MG63 (cell line): ENCODE measurements around the gene SLC7A6OS. TPM values are rescaled to one million over a fixed set of nuclear protein-coding genes. Genes with fewer than 3 reads are reported as not detected.

Experiments used
- DNase-seq: peaks from one replicate; pipeline ENCODE4 v3.0.0-alpha.2; 2020
- H3K27me3 ChIP-seq: fragments of 250-450 bp; sonication (Bioruptor Pico); 2 replicates; pipeline ENCODE4 v1.5.1; 2020; ENCODE audit warnings: mild to moderate bottlenecking, moderate library complexity
- H3K36me3 ChIP-seq: fragments of 250-450 bp; sonication (Bioruptor Pico); 2 replicates; pipeline ENCODE4 v1.5.1; 2020; ENCODE audit warnings: mild to moderate bottlenecking, moderate library complexity
- H3K4me3 ChIP-seq: fragments of 250-450 bp; sonication (Bioruptor Pico); 2 replicates; pipeline ENCODE4 v1.5.1; 2020; ENCODE audit warnings: mild to moderate bottlenecking, moderate library complexity
- H3K9me3 ChIP-seq: fragments of 250-450 bp; sonication (Bioruptor Pico); 2 replicates; pipeline ENCODE4 v1.5.1; 2020; ENCODE audit warnings: mild to moderate bottlenecking, moderate library complexity
- total RNA-seq: library from RNA; depleted of rRNA; stranded (reverse); fragments of >200 nt; shearing (Covaris generic); gene quantifications from 2 replicates; pipeline ENCODE4 v1.2.3, GENCODE V29; 2014; ENCODE audit warnings: low replicate concordance

Gene SLC7A6OS
- total RNA-seq, 1 experiment from 2014 or later: 5.7 TPM

- no peak for DNase-seq
- Histone ChIP-seq H3K36me3 (no peaks in the 10 kb centered on the region; the same call in 1 of the 2 replicates), H3K9me3 (no peaks in the 10 kb centered on the region), H3K27me3 (no peaks in the 10 kb centered on the region), H3K4me3 (no peak overlapping the region)
Measured at GRCh38 chr16:68273896-68274295, 36.9 kb downstream of the SLC7A6OS start.

DNA sequence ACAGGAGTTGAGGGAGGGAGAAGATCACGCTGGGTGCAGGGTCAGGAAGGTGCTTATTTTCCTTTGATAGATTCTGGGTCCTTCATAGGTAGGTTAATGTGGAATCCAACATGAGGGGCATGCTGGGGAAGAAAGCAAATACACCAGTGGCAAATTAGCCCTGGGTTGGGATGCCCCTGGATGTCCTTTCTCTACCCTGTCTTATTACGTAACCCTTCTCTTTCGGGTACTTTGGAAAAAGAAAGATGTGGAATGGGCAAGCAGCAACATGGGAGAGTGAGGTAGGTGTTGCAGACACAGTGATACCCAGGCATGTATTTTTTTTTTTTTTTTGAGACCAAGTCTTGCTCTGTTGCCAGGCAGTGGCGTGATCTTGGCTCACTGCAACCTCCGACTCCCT, 37.3 kb downstream of the SLC7A6OS start:
- Histone ChIP-seq H3K36me3 (no peaks in the 10 kb centered on the region; the same call in 1 of the 2 replicates), H3K9me3 (no peaks in the 10 kb centered on the region), H3K27me3 (no peaks in the 10 kb centered on the region), H3K4me3 (no peak overlapping the region)
- DNase-seq: no peak

DNA sequence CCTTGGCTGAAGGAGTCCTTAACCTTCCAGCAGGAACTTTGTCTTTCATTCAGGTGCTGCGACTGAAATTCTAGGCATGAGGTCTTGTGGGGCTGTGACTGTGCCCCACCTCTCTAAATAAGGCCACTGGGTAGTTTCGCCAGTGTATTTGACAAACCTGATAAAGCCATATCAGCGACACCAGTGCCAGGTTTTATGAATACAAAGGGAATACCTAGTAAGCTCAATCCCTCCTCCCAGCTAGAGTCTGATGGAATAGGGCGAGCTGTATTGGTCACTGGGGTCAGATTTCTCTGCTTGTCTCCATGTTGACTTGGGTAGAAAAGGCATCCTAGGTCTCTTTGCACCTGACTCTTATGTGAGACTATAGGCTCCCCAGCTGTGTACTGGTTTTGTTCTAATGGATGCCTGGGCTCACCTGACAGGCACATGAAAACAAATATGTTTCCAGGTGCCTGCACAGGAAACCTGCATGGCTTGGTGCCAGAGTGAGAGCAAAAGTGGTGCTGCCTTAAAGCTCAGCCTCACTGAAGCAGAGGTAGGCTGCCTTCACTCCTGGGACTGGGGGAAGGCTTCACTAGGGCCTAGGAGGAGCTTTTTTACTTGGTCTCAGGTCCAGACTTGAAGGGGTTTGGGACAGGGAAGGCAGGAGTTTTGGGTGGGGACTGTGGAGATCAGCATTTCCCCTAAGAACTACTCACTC, 38.1 kb downstream of the SLC7A6OS start:
- no peak for DNase-seq
- Histone ChIP-seq H3K27me3 (no peaks in the 10 kb centered on the region), H3K36me3 (no peaks in the 10 kb centered on the region; the same call in 1 of the 2 replicates), H3K4me3 (no peak overlapping the region), H3K9me3 (no peaks in the 10 kb centered on the region)

DNA sequence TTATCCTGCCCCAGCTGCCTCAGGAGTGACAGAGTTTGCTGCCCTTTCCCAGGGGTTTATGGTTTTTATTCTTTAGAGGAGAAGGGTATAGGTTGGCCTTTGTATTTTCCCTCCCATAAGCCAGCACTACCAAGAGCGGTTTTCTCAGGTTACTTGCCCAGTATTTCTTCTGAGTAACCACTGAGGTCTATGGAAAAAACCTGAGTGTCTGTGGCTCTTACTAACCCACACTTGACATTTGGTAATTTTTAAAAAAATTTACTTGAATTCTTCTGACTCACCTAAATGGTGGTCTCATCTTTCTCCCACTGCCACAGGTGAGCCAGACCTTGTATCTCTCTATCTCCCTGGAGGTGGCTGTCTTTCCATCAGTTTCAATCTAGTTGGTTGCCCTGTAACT, 40.4 kb downstream of the SLC7A6OS start:
- Histone ChIP-seq H3K9me3 (no peaks in the 10 kb centered on the region), H3K36me3 (no peaks in the 10 kb centered on the region; the same call in 1 of the 2 replicates), H3K4me3 (no peak overlapping the region), H3K27me3 (no peaks in the 10 kb centered on the region)
- no peak for DNase-seq

- DNase-seq: no peak
- H3K9me3 ChIP-seq: no peaks in the 10 kb centered on the region
- no peaks in the 10 kb centered on the region for H3K27me3 ChIP-seq
- no peak overlapping the region for H3K4me3 ChIP-seq
- no peaks in the 10 kb centered on the region; the same call in 1 of the 2 replicates for H3K36me3 ChIP-seq
Measured at GRCh38 chr16:68269793-68270192, 41.0 kb downstream of the SLC7A6OS start.

GRCh38 chr16:68267612-68268405, 42.9 kb downstream of the SLC7A6OS start:
- Histone ChIP-seq H3K4me3 (no peak overlapping the region), H3K27me3 (no peaks in the 10 kb centered on the region), H3K9me3 (no peaks in the 10 kb centered on the region), H3K36me3 (no peaks in the 10 kb centered on the region; the same call in 1 of the 2 replicates)
- DNase-seq: no peak

GRCh38 chr16:68265078-68265920, 45.4 kb downstream of the SLC7A6OS start:
- no peaks in the 10 kb centered on the region for H3K9me3 ChIP-seq
- no peaks in the 10 kb centered on the region for H3K27me3 ChIP-seq
- peak; percentile 69 for DNase-seq
- H3K36me3 ChIP-seq: no peaks in the 10 kb centered on the region; the same call in 1 of the 2 replicates
- H3K4me3 ChIP-seq: peak overlapping the region; percentile 72

DNA sequence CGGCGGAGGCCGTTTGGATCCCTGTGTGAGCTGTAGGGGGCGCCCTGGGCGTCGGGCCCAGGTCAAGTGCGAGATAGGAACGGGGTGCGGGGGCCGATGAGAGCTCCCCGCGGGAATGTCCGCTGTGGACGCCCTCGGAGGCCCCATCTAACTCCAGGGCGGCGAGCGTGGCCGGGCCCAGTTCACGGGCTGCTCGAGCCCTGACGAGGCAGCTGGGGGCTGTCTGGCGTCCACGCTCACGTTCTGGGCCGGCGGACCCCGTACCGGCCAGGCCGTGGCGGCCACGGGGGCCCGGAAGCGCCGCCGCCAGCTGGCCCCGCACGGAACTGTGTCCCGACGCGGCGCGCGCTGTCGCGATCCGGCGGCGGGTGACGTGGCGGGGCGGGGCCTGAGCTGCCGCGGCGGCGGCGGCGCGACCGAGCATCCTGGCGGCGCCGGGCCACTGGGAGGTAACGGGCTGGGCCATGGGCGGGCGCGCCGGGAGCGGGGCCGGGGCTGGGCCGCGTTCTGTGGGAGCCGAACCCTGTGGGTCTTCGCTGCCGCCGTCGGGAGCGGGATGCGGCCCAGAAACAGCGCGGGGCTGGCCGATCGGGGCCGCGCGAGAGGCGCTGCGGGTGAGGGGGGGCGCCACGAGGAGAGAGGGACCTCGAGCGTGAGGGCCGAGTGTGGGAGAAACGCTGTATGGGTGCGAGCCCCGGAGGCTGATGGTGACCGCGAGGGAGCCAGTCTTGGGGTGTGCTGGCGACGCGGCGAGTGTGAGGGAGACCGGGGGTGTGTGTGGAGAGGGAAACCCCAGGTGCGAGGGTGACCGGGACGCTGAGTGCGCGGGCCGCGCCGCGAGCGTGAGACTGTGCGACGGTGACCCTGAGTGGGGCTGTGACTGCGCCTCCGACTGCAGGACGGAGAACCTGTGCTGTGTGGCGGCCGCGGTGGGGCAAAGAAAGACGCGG, 46.3 kb downstream of the SLC7A6OS start, which contains the start of gene SLC7A6:
TSS of gene SLC7A6 (plus strand) at position 399 of the 950 bp plus-strand sequence. CDS start 10,201 bp downstream, outside the sequence.
- DNase-seq: peak; percentile 69
- peak within 1 kb of the TSS; percentile 72 for H3K4me3 ChIP-seq
- H3K9me3 ChIP-seq: no peaks in the 10 kb centered on the region
- H3K27me3 ChIP-seq: no peaks in the 10 kb centered on the region
- H3K36me3 ChIP-seq: no peaks in the 10 kb centered on the region; the same call in 1 of the 2 replicates

DNA sequence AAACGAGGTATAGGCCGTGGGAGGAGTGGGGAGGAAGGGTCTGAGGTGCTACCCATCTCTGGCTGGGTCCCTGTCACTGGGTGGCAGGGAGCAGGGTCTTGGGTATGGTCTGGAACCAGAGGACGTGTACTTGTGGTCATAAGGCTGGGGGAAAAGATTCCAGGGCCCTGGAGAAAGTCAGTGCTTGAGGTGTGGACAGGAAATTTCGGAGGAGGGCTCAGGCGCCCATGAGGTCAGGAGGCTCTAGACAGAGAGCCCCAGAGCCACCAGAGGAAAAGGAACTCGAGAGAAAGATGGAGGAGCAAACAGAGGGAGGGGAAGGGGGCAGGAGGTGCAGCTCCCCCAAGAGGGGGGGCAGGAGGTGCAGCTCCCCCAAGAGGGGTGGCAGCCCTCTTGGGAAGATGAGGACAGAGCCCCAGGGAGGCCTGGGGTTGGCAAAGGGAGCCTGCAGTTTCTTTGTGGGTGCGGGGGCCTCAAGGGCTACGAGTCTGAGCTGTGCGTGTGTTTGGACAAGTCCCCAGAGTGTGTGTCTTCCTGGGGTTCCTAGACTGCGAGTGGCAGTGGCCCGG, 47.1 kb downstream of the SLC7A6OS start:
- DNase-seq: no peak
- no peaks in the 10 kb centered on the region; the same call in 1 of the 2 replicates for H3K36me3 ChIP-seq
- peak overlapping the region; percentile 72 for H3K4me3 ChIP-seq

DNA sequence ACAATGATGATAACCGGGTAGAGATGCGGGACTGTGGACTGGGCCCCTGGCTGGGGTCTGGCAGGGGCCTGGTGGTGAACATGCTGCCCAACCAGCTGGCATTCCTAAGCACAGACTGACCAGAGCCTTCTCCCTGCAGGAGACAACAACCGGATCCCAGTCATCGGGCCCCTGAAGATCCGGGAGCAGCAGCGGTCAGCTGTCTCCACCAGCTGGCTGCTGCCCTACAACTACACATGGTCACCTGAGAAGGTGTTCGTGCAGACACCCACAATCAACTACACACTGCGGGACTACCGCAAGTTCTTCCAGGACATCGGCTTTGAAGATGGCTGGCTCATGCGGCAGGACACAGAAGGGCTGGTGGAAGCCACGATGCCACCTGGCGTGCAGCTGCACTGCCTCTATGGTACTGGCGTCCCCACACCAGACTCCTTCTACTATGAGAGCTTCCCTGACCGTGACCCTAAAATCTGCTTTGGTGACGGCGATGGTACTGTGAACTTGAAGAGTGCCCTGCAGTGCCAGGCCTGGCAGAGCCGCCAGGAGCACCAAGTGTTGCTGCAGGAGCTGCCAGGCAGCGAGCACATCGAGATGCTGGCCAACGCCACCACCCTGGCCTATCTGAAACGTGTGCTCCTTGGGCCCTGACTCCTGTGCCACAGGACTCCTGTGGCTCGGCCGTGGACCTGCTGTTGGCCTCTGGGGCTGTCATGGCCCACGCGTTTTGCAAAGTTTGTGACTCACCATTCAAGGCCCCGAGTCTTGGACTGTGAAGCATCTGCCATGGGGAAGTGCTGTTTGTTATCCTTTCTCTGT, 51.5 kb downstream of the SLC7A6OS start:
- H3K27me3 ChIP-seq: no peaks in the 10 kb centered on the region
- H3K4me3 ChIP-seq: no peak overlapping the region
- no peaks in the 10 kb centered on the region for H3K9me3 ChIP-seq
- no peak for DNase-seq
- H3K36me3 ChIP-seq: no peaks in the 10 kb centered on the region

More for the DNA sequence above, 47.1 kb downstream of the SLC7A6OS start:
- no peaks in the 10 kb centered on the region for H3K9me3 ChIP-seq
- no peaks in the 10 kb centered on the region for H3K27me3 ChIP-seq

DNA sequence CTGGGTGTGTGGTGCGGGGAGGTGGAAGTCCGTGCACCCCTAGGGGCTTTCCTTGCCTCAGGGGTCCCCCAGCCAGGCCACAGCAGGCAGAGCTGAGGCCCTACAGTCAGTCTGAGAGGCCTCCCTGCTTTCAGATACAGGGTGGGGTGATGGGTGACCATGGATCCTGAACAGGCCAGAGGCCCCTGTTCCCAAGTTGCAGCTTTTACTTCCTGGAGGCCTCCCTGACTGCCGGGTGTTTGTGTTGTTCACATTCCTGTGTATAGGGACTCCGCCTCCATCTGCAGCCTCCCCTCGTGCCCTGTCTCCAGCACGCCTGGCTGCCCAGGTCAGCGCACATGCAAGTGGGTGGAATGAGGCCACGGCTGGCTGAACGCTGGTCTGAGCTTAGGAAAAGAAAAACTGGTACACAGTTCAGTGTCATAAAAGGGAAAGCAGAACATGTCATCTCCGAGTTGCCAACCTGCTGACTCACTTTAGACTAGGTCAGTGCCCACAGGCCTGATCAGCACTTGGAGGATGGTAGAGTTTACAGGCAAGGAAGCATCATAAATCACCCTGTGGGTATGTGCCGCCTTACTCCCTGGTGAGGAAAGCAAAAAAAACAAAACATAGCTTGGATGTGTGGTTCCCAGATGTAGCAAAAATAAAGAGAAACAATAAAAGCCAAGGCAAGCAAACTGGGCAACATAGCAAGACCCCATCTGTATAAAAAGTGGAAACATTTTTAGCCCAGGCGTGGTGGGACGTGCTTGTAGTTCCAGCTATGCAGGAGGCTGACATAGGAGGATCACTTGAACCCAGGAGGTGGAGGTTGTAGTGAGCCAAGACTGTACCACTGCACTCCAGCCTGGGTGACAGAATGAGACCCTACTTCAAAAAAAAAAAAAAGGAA, 52.6 kb downstream of the SLC7A6OS start:
- Histone ChIP-seq H3K27me3 (no peaks in the 10 kb centered on the region), H3K36me3 (no peaks in the 10 kb centered on the region), H3K4me3 (no peak overlapping the region), H3K9me3 (no peaks in the 10 kb centered on the region)
- DNase-seq: peak; percentile 81

DNA sequence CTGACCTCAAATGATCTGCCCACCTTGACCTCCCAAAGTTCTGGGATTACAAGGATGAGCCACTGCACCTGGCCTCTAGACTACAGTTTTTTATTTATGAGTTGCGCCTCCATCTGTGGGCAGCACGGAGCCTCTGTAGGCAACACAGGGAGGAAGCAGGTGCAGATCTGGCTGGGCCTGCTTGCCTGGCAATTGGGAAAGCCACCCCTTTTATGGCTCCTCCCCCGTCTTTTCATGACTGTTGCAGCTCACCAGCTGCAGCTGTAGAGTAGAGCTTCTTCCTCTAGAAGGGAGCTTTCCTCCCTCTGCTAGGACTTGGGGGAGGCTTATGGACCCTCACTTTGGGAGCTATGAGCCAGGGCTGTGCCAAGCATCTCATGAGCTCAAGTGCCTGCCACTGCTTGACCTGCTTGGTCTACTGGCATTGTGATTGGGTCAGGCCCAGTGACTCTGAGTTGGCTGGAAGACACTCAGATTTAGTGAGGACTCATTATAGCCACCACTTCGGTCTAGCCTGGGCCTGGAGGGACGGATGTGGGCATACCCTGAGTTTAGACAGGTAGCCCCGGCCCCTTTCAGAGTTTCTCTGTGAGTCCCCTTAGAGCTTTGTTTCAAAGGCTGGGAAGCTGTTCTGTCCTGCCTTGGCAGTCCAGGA, 53.4 kb downstream of the SLC7A6OS start:
- Histone ChIP-seq H3K36me3 (no peaks in the 10 kb centered on the region), H3K4me3 (no peak overlapping the region), H3K27me3 (no peaks in the 10 kb centered on the region), H3K9me3 (no peaks in the 10 kb centered on the region)
- no peak for DNase-seq

GRCh38 chr16:68255712-68256111, 55.0 kb downstream of the SLC7A6OS start:
- no peaks in the 10 kb centered on the region for H3K9me3 ChIP-seq
- no peaks in the 10 kb centered on the region for H3K27me3 ChIP-seq
- H3K36me3 ChIP-seq: no peaks in the 10 kb centered on the region
- H3K4me3 ChIP-seq: no peak overlapping the region
- no peak for DNase-seq
